ENCODE results near the gene DENND1A.

The DENND1A gene

DNA sequence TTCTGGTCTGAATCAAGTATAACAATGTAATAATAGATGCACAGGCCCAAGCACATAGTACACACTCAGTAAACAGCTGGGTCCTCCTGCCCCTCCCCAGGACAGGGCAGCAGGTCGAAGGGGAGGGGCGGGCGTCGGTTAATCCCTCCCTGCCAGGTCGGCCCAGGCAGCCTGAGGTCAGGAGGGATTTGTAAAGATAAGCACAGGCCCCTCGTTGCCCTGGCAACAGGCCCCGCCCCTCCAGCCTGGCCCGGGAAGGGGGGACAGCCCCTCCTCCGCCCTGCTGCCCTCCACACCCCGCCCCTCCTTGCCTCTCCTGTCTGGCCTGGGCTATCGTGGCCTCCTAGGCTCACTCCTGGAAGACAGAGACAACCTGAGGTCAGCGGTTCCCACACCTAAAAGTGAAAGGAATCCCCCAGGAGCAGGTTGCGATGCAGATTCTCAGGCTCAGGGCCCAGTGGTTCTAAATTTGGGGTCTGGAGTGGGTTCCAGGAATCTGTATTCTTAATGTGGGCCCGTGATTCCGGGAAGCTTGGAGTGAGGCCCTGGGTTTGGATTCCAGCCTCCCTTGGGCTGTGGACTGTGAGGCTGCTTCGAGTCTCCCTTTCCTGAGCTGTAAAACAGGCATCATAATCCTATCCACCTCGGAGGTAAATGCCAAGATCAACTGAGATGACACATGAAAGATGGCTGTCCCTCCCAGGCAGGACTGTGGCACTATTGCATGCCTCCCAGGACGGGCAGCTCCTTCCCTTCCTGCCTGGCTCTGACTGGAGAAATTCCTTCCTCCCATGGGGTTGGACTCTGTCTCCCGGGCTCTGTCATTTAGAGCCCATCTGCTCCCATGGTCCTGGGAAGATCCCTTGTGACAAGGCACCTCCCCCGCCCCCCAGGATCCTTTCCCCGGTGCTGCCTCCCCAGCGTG lies 569.5 kb downstream of the DENND1A start:
- no peak for DNase-seq

DNA sequence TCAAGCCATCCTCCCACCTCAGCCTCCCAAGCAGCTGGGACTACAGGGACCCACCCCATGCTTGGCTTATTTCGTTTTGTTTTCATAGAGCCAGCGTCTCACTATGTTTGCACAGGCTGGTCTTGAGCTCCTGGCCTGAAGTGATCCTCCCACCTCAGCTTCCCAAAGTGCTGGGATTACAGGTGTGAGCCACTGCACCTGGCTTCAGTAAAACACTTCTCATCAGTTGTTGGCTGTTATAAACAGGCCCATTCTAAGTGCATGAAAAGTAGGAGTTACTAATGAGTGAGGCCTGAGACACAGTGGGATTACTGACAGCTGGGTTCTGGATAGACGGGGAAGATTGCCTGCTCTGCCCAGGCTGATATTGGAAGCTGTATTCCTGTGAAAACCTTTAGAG lies 570.4 kb downstream of the DENND1A start:
- no peak for DNase-seq

DNA sequence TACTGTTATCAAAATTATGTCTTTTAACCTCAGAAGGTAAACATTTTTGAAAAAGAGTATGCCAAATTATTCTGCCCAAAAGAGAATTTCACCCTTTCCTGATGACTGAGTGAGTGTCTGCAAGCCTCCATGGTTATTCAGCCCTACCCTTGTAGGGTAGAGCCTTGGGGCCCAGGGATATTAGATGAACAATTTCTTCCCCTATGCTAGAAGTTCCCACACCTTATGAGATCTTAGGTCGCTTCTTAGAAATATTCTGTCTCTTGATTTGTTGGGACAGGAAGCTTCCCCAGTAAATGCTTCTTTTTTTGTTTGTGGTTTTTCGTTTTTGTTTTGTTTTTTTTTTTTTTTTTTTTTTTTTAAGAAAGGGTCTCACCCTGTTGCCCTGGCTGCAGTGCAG lies 570.8 kb downstream of the DENND1A start:
- no peak for DNase-seq

DNA sequence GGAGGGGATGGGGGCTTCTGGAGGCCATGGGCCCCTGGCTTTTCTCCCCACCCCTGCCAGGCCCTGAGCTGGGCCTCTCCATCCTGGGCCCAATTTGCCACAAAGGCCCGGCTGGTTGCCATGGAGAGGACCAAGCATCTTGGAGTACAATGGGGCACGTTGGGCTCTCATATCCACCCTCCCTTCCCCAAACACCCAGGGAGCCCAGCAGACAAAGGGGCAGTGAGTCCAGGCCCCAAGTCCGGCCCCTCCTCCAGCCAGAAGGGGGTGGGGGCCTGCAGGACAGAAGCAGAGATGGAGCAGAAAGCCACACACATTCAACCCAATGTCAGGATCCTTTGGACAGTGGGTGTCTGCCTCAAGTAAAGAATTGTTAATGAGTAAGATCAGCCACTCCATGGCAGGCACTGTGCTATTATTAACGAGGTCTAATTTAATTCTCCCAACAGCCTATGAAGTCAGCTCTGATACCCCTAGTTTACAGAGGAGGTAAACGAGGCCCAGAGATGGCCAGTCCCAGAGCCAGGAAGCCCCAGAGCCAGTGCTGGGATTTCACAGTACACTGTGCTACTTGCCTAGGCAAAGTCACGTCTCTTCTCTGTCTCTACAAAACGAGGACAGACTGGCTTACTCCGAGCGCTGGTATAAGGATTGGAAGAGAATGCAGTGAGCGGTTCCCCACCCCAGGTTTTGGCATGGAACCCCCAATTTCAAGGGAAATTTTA lies 571.6 kb downstream of the DENND1A start:
- DNase-seq = no peak

DNA sequence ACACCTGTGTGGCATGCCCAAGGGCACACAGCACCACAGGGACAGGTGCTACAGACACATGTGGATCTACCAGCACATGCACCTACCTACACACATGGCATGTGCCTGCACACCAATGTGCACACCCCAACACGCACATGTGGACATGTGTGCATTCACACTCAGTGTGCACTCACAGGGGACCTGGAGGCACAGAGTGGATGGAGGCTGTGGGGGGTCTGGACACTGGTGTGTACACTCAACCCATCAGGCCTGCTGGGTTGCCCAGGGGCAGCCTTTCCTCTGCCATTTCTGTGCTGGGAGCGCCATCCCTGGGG lies 572.2 kb downstream of the DENND1A start:
- no peak for DNase-seq

DNA sequence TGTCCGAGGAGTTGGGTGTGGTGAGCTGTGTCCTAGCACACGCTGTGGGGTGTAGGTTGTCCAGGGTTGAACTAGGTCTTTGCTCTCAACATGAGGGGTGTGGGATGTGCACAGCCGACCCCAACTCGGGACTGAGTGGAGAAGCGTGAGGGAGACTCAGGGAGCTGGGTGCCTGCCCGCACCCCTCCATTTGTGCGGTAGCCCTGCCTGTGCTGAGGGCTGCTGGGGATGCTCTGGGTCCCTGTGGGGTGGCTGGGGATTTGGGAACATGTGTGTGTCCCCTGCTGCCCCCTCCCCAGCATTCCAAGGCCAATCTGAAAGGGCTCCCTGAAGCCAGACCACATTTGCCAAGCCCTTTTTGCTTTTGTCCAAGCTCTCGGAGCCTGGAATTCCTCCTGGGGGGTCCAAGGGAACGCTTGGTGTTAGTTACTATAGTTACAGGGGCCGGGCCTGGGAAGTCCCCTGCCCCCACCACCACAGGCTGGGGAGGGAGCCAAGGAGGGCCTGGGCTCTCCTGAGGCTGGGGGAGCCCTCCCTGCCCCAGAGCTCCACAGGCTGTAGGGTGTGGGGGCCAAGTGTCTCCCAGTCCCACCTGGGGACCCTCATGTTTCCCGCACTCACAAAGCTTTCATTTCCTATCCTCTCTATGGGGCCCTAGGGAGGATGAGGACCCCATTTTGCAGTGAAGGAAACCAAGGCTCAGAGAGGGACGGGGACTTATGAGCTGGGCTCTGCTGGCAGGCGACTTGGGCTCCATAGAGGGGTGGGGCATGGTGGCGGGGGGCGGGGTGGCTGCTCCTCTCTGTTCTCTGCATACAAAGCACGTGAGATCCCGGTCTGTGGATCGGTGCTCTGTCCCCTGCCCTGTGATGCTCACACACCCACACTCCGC lies 572.8 kb downstream of the DENND1A start:
- no peak for DNase-seq

DNA sequence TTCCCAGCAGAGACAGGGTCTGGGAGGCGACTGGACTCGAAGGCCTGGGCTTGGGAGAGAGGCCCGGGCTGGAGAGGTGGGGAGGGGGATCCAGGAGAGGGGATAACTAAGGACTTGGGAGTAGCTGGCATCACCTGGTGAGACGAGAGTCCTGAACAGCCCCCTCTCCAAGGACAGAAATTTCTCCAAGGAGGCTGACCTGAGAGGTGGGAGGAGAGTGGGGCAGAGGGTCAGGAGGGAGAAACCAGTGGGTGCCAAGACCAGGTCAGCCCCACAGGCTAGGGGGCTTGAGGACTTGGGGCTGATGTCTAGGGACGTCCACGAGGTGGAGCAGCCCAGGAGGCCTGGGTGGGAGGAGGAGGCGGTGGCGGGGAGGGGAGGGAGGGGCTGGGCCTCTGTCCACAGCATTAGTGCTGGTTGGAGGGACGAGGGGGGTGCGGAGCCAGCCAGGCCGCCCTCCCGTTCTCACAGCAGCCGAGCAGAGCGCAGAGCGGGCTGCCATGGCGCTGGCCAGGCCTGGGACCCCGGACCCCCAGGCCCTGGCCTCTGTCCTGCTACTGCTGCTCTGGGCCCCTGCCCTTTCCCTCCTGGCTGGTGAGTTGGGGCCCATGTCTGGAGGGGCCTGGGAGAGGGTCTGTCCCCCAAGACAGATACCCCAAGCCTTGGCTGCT lies 574.0 kb downstream of the DENND1A start, which contains the start of gene CRB2:
Gene CRB2 (plus strand): TSS at position 437 of the 671 bp plus-strand sequence. CDS start 64 bp downstream, at position 501.
- no peak for DNase-seq

DNA sequence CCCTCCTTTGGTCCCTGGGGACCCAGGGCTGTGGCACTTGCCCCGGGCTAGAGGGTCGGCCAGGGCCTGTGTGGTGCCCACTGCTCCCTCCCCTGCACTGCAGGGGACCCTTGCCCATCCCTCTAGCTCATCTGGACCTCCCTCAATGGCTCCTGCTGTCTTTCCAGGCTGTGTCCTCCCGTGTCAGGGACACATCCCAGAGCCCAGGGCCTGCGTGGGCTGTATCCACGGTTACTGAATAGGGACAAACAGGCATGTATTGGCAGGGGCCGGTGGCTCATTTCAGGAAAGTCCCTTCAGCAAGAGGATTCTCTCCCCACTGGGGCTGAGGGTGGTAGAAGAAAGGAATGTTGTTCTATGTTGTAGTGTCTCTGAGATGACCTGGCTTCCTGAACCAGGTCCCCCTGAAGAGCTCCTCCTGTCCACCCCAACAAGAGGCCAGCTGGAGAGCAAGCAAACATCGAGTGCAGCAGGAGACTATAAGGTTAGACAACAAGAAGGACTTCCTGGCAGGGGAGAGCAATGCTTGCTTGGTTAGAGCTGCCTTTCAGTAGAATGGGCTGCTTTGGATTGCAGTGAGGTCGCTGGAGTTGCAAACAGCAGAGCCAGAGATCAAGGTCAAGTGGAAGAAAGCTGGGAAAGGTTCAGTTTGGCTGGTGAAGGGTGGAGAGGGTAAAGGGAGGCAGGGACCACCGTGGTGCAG lies 575.0 kb downstream of the DENND1A start:
- DNase-seq = no peak

DNA sequence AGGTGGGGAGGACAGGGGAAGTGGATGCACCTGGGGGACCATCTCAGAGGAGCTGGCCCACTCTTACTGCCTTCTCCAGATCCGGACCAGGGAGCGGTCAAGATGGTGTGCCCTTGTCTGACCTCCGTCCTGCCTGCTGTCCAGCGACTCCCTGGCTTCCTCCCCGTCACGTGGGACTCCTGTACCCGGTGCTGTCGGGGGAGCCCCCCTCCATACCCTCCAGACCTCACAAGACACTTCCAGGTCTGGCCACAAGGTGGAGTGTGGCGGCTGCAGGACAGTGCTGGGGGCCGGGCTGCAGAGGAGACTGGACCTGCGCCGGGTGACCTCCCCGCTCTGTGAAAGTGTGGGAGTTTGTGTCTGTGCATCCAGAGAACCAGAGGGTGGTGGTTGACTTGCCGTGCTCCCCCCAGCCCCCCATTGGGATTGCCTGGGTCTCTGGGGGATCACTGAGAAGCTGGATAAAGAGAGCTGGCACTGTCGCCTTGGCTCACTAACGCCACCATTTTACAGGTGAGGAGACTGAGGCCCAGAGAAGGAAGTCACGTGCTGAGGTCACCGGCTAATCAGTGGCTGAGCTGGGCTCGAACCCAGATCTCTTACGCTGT lies 575.8 kb downstream of the DENND1A start:
- peak; percentile 14 for DNase-seq

DNA sequence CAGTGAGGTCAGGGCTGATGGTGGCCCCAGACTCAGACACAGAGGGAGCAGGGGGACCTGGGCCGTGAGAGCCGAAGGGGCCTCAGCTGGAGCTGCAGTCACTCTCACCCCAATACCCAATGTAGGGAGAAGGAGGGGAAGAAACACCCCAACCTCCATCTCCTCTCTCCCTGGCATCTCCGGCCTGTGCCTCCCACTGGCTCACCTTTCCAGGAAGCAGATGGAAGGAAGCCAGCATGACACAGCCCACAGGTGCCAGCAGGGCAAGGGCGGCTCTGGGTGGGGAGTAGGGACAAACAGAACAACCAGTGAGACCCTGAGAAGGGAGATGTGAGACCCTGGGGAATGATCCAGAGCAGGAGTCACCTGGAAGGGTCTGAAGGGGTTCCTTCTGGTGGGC lies 576.9 kb downstream of the DENND1A start:
- no peak for DNase-seq

DNA sequence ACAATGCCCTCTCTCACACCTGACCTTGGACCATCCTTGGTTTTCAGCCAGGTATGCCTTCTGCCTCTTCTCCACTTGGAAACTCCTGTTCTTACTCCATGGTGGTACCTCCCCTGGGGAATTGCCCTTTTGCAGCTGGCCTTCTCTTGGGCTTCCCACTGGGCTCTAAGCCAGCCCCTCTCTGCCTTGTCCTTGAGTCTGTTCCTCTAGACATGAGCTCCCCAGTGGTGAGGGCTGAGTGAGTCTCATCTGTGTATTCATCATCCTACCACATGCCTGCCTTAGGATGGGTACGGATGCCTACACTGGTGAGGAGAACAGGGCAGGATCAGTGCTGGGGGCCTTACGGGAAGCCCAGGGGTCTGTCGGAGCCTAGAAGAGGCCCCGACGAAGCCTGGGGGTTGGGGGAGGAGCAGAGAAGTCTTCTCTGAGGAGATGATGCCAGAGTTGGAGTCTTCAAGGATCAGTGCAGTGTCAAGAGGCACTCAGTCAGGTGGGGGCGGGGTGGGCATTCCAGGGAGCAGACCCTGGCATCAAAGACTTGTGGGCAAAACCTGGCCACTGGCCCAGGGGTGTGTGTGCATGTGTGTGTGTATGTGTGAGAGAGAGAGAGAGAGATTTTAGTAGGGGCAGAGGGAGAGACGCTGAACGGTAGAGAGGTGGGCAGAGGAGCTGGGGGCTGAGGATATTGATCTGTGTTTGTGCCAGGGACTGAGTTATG lies 579.2 kb downstream of the DENND1A start:
- no peak for DNase-seq

DNA sequence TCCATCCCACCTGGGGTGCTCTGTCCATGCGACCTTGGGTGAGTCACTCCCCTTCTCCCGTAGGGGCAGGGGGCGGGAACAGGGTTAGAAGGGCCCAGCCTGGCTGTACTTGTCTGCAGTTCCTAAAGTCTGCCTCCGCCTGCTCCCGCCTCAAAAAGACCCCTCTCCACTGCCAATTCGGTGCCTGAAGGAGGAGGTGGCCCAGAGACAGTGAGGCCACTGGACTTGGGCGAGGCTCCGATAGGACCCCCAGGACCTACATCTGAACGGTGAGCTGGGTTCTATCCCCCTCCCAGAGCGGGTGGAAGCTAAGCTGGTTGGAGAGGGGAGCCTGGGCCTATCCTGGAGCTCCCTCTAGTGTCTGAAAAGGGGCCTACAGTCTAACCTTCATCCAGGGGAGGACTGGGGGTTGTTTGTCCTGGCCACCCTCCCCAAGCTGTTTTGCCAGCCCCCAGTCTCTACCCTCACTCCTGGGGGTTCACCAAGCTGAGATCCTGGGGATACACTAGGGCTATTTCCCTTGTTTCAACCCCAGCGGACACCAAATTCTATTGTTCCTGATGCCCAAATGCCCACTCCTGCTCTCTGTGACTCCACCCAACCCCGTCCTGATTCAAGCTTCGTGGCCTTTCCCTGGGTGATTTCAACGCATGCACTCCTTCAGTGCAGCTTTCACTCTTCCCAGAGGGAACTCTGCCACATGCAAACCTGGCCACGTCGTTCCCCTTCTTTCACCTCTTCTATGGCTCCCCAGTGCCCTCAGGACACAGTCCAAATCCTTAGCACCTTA lies 580.0 kb downstream of the DENND1A start:
- DNase-seq = peak; percentile 8

DNA sequence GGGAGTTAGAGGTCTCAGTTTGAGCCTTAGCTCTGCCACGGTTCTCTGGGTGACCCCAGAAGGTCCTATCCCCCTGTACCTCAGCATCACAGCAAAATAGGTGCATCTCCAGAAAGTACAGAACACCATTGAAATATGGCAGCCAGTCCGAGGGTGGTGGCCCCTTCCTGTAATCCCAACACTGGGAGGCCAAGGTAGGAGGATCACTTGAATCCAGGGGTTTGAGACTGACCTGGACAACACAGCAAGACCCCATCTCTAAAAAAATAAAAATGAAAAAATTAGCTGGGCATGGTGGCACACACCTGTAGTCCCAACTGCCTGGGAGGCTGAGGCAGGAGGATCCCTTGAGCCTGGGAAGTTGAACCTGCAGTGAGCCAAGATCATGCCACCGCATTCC lies 580.9 kb downstream of the DENND1A start:
- DNase-seq = no peak

DNA sequence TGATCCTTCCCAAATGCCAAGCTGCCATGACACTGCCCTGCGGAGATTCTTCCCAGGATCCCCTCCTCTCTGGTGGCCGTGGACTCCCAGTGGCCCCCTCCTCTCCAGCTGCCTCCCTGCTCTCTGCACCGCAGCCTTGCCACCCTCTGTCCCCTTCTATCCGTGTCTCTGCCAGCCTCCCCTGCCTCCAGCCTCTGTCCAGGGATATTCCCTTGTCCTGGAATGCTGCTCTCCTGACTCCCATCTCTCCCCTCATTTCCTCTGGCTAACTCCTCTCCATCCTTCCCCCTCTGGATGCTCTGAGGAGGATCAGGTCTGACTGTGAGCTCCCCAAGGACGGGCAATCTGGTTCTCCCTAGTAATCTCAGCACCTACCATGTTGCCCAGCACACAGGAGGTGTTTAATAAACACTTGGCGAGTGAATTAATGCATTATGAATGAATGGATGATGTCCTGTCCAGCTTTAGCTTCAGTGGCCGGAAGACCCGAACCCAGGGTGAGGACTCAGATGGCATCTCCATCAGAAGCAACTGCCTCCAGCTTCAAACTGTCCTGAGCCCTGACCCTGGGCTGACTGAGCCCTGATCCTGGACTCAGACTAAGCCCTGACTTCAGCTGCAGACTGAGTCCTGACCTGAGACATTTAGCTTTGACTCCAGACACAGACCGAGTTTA lies 581.5 kb downstream of the DENND1A start:
- DNase-seq = no peak

DNA sequence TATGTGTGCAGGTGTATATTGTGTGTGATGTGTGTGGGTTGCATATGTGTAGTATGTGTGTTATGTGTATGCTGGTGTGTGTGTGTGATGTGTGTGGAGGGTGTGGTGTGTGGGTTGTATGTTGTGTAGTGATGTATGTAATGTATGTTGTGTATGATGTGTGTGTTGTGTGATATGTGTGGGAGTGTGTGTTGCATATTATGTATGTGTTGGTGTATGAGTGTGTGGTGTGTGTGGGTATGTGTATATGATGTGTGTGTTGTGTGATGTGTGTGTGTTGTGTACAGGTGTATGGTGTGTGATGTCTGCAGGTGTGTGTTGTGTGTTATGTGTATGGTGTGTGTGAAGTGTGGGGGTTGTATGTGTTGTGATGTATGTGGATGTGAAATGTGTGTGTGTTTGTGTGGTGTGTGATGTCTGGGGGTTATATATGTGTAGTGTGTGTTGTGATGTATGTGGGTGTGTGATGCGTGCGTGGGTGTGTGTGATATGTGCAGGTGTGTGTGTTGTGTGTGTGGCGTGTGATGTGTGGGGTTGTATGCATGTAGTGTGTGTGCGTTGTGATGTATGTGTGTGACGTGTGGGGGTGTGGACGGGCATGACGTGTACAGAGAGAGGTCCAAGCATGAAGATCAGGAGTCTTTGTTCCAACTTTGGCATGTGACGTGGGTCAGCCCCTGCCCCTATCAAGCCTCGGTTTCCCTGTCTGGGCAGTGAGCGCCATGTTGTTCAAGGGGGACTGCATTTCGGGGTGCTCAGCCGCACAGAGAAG lies 582.5 kb downstream of the DENND1A start:
- no peak for DNase-seq

DNA sequence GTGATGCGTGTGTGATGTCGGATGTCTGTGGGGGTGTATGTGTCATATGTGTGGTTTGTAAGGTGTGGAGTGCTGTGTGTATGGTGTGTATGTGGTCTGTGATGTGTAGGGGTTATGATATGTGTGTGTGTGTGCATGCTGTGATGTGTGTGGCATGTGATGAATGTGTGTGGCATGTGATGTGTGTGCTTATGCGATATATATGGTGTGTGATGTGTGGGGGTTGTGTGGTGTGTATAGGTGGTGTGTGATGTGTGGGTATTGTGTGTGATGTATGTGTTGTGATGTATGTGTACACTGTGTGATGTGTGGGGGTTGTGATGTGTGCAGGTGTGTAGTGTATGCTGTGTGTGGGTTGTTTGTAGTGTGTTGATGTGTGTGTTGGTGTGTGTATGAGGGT lies 583.1 kb downstream of the DENND1A start:
- no peak for DNase-seq

DNA sequence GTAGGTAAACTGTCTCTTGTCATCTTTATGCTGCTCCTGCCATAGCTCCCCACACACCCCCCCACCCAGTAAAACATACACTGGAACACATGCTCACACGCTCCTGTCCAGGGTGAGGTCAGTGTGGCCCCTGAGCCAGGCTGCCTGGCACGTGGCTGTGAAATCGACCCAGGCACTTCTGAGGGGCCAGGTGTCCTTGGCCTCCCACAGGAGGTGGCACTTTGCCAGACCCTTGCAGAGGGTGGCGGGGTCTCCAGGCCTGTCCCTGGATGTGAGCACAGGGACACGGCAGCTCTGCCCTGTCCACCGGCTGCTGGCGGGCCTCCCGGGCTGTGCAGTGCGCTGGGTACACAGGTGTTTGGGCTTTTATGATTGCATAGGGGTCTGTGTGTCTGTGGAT lies 583.9 kb downstream of the DENND1A start:
- no peak for DNase-seq

DNA sequence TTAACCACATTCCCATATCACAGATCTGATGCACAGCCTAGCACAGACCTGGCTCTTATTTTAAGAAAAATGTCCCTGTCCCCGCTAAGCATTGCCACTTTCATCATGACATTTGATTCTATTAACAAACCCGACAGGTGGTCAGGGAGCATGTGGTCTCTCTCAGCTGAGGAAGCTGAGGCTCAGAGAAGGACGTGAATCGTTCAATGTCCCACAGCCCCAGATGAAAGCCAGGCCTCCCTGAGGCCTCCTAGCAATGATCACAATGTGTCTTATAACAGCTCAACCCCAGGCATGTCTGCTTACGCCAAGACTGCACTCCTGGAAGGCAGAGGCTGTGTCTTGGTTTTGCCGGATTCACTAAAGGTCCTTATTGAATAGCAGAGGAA lies 584.4 kb downstream of the DENND1A start:
- no peak for DNase-seq

Measured in NCI-H1048 (cell line).